GM23338 (cell line): Measurements from ENCODE around the gene OCEL1. TPM values are rescaled to one million over a fixed set of nuclear protein-coding genes. Genes with fewer than 3 reads are reported as not detected.

Source experiments
- ATAC-seq: fragments of 200-7000 bp; cut with Tn5 transposase; 3 replicates; pipeline ENCODE4 v1.9.1; 2020
- DNase-seq: peaks from one replicate; pipeline ENCODE4 v3.0.0-alpha.2; 2015; ENCODE audit warnings: low spot score
- H2AFZ ChIP-seq: fragments of 200-600 bp; sonication (generic); 2 replicates; pipeline ENCODE4 v1.8.0; 2016; ENCODE audit warnings: antibody characterized with exemption, mild to moderate bottlenecking, moderate library complexity
- H3F3A ChIP-seq: fragments of 200-600 bp; sonication (generic); replicated peaks from 2 replicates; pipeline ENCODE4 v1.8.0; 2017; ENCODE audit warnings: antibody characterized with exemption, mixed run types, low read depth
- H3K27ac ChIP-seq: fragments of 200-600 bp; sonication (generic); 2 replicates; pipeline ENCODE4 v1.6.1; 2016; ENCODE audit warnings: low read depth
- H3K27me3 ChIP-seq: fragments of 200-600 bp; sonication (generic); 2 replicates; pipeline ENCODE4 v1.8.0; 2016; ENCODE audit warnings: mild to moderate bottlenecking, mixed run types, moderate library complexity; ENCODE audit not compliant: insufficient read depth
- H3K36me3 ChIP-seq: fragments of 200-600 bp; sonication (generic); 2 replicates; pipeline ENCODE4 v1.8.0; 2016; ENCODE audit warnings: mild to moderate bottlenecking; ENCODE audit not compliant: insufficient read depth
- H3K4me1 ChIP-seq: fragments of 200-600 bp; sonication (generic); 2 replicates; pipeline ENCODE4 v1.8.0; 2016; ENCODE audit warnings: mild to moderate bottlenecking, moderate library complexity; ENCODE audit not compliant: insufficient read depth
- H3K4me2 ChIP-seq: fragments of 200-600 bp; sonication (generic); 2 replicates; pipeline ENCODE4 v1.7.1; 2017; ENCODE audit warnings: mixed run types
- H3K4me3 ChIP-seq: fragments of 200-600 bp; sonication (generic); 2 replicates; pipeline ENCODE4 v1.6.1; 2016; ENCODE audit warnings: mixed run types
- H3K79me2 ChIP-seq: fragments of 200-600 bp; sonication (generic); replicated peaks from 2 replicates; pipeline ENCODE4 v1.8.0; 2017; ENCODE audit warnings: mild to moderate bottlenecking; ENCODE audit not compliant: insufficient read depth
- H3K9me2 ChIP-seq: fragments of 200-600 bp; sonication (generic); 2 replicates; pipeline ENCODE4 v1.8.0; 2017; ENCODE audit not compliant: insufficient read depth
- H4K20me1 ChIP-seq: fragments of 200-600 bp; sonication (generic); replicated peaks from 2 replicates; pipeline ENCODE4 v1.8.0; 2017; ENCODE audit warnings: mild to moderate bottlenecking; ENCODE audit not compliant: insufficient read depth
- H3K27ac Mint-ChIP-seq: 2 replicates; pipeline ENCODE4 v1.8.0; 2020; ENCODE audit warnings: inconsistent platforms, mild to moderate bottlenecking, moderate library complexity, mixed read lengths
- H3K27me3 Mint-ChIP-seq: 3 replicates; pipeline ENCODE4 v1.8.0; 2022; ENCODE audit warnings: low read depth, mild to moderate bottlenecking, moderate library complexity, mixed read lengths, inconsistent platforms; ENCODE audit not compliant: insufficient read depth, poor library complexity
- H3K36me3 Mint-ChIP-seq: 3 replicates; pipeline ENCODE4 v1.8.0; 2021; ENCODE audit warnings: low read depth, mild to moderate bottlenecking, inconsistent platforms, moderate library complexity, mixed read lengths
- H3K4me1 Mint-ChIP-seq: 3 replicates; pipeline ENCODE4 v1.8.0; 2020; ENCODE audit warnings: mild to moderate bottlenecking, inconsistent platforms, mixed read lengths
- H3K4me3 Mint-ChIP-seq: 3 replicates; pipeline ENCODE4 v1.8.0; 2021; ENCODE audit warnings: moderate library complexity, mild to moderate bottlenecking, inconsistent platforms, mixed read lengths
- H3K9me3 Mint-ChIP-seq: 3 replicates; pipeline ENCODE4 v1.8.0; 2020; ENCODE audit warnings: moderate library complexity, mild to moderate bottlenecking, inconsistent platforms, mixed read lengths
- ETS1 ChIP-seq: IDR thresholded peaks from 2 replicates; pipeline ENCODE4 v1.6.1; 2016; ENCODE audit warnings: antibody characterized with exemption
- EZH2 ChIP-seq: fragments of 200-600 bp; sonication (generic); IDR thresholded peaks from one replicate; pipeline ENCODE4 v1.8.0; 2017; ENCODE audit warnings: antibody characterized with exemption, mild to moderate bottlenecking, low read depth; ENCODE audit not compliant: unreplicated experiment
- JUNB ChIP-seq: IDR thresholded peaks from one replicate; pipeline ENCODE4 v1.6.1; 2016; ENCODE audit warnings: antibody characterized with exemption; ENCODE audit not compliant: unreplicated experiment
- NANOG ChIP-seq: IDR thresholded peaks from 2 replicates; pipeline ENCODE4 v1.6.1; 2016; ENCODE audit warnings: antibody characterized with exemption, borderline replicate concordance
- POLR2AphosphoS5 ChIP-seq: IDR thresholded peaks from 2 replicates; pipeline ENCODE4 v1.6.1; 2016; ENCODE audit warnings: antibody characterized with exemption, low read depth
- REST ChIP-seq: IDR thresholded peaks from one replicate; pipeline ENCODE4 v1.6.1; 2018; ENCODE audit warnings: antibody characterized with exemption; ENCODE audit not compliant: unreplicated experiment
- ZNF331 ChIP-seq: fragments of 250-450 bp; sonication (Bioruptor Pico); IDR thresholded peaks from 2 replicates; pipeline ENCODE4 v1.5.0; 2020; ENCODE audit warnings: low read depth, mild to moderate bottlenecking, moderate library complexity
- polyA plus RNA-seq: library from polyadenylated mRNA; unstranded; fragments of >200 nt; fragmentation: Nextera tagmentation; extraction: Ambion mirVana; gene quantifications from 2 replicates; pipeline ENCODE4 v1.2.1, GENCODE V29; 2016
- total RNA-seq: library from RNA; depleted of rRNA; stranded (reverse); fragments of >200 nt; shearing (Covaris generic); gene quantifications from 2 replicates; pipeline ENCODE4 v1.2.3, GENCODE V29; 2014

OCEL1 gene
- total and polyA plus RNA-seq, 2 experiments from 2014 or later, result 12.7 to 47.4 TPM

GRCh38 chr19:17245535-17245984 lies 19.5 kb downstream of the OCEL1 start, which contains the start of gene NR2F6:
Gene NR2F6 (minus strand): TSS chr19:17245919. CDS start chr19:17245220, 699 bp downstream.
- Mint-ChIP-seq H3K9me3 (no peaks in the 10 kb centered on the region), H3K27me3 (peaks cover 30% of the 10 kb centered on the region), H3K4me3 (peak within 1 kb of the TSS; percentile 94), H3K36me3 (peaks cover 8% of the 10 kb centered on the region; the same call in 1 of the 3 replicates), H3K27ac (peak within 1 kb of the TSS; percentile 99), H3K4me1 (peaks cover 47% of the 10 kb centered on the region)
- peak within 1 kb of the TSS; percentile 99 for H3K27ac ChIP-seq
- H3F3A ChIP-seq, result peaks cover 37% of the 10 kb centered on the region
- H2AFZ ChIP-seq, result peak within 1 kb of the TSS; percentile 38; the same call in 1 of the 2 replicates
- peaks cover 46% of the 10 kb centered on the region for H3K79me2 ChIP-seq
- TF ChIP-seq REST (no peak), POLR2AphosphoS5 (peak; percentile 39; the same call in 1 of the 2 replicates)
- H3K4me2 ChIP-seq, result peak within 1 kb of the TSS; percentile 93
- peaks cover 12% of the 10 kb centered on the region; the same call in 1 of the 2 replicates for H4K20me1 ChIP-seq
- no peaks in the 10 kb centered on the region for H3K27me3 ChIP-seq
- no peaks in the 10 kb centered on the region for H3K9me2 ChIP-seq
- DNase-seq, result no peak
- ATAC-seq, result no peak
- no peaks in the 10 kb centered on the region for H3K36me3 ChIP-seq
- peaks cover 36% of the 10 kb centered on the region for H3K4me1 ChIP-seq
- peak within 1 kb of the TSS; percentile 93 for H3K4me3 ChIP-seq

GRCh38 chr19:17246681-17247425 lies 20.8 kb downstream of the OCEL1 start:
- DNase-seq (peak; percentile 59), ATAC-seq (peak; percentile 5)
- Mint-ChIP-seq H3K4me3 (peak overlapping the region; percentile 85), H3K9me3 (no peaks in the 10 kb centered on the region), H3K27me3 (peaks cover 27% of the 10 kb centered on the region), H3K27ac (peak overlapping the region; percentile 78), H3K4me1 (peaks cover 35% of the 10 kb centered on the region), H3K36me3 (peaks cover 7% of the 10 kb centered on the region)
- H3K27me3 ChIP-seq, result no peaks in the 10 kb centered on the region
- H3K9me2 ChIP-seq, result no peaks in the 10 kb centered on the region
- peaks cover 33% of the 10 kb centered on the region for H3K79me2 ChIP-seq
- peak overlapping the region; percentile 75 for H3K4me3 ChIP-seq
- TF ChIP-seq ZNF331 (CRISPR knock-in tag) (no peak), ETS1 (no peak), NANOG (no peak), EZH2 (no peak), JUNB (no peak)
- H4K20me1 ChIP-seq, result peaks cover 12% of the 10 kb centered on the region; the same call in 1 of the 2 replicates
- peaks cover 33% of the 10 kb centered on the region for H3F3A ChIP-seq
- peak overlapping the region; percentile 99 for H3K27ac ChIP-seq
- H3K4me2 ChIP-seq, result peak overlapping the region; percentile 78
- H2AFZ ChIP-seq, result peak overlapping the region; percentile 38; the same call in 1 of the 2 replicates
- H3K4me1 ChIP-seq, result peaks cover 36% of the 10 kb centered on the region
- H3K36me3 ChIP-seq, result no peaks in the 10 kb centered on the region
